ENCODE results near the gene TP53AIP1.

The TP53AIP1 gene

GRCh38 chr11:128968916-128969315 lies 26.2 kb upstream of the TP53AIP1 start:
- ChIA-PET CTCF (interaction anchor here (0.9 kb wide), 1 partner anchor 12 kb away, joined by 3 read pairs; no protein-coding TSS in a partner anchor), POLR2A (no interaction called here)
- no peak for DNase-seq (ENCODE audit: extremely low spot score)
- TF ChIP-seq CTCF (IDR thresholded peaks at IDR 0.05; ENCODE audit: control extremely low read depth, extremely low read depth, low read depth, missing control alignments): no peak

GRCh38 chr11:128967578-128967977 lies 24.9 kb upstream of the TP53AIP1 start:
- ChIA-PET POLR2A (no interaction called here), CTCF (no interaction called here)
- TF ChIP-seq CTCF (IDR thresholded peaks at IDR 0.05; ENCODE audit: control extremely low read depth, extremely low read depth, low read depth, missing control alignments): no peak
- no peak for DNase-seq (ENCODE audit: extremely low spot score)

- ChIA-PET CTCF (interaction anchor here (3.8 kb wide), 1 partner anchor 81 kb away, joined by 21 read pairs; no protein-coding TSS in a partner anchor), POLR2A (no interaction called here)
- DNase-seq (ENCODE audit: extremely low spot score): peak; percentile 58
- TF ChIP-seq CTCF (IDR thresholded peaks at IDR 0.05; ENCODE audit: control extremely low read depth, extremely low read depth, low read depth, missing control alignments): no peak
Observed at GRCh38 chr11:128965485-128965884, 22.8 kb upstream of the TP53AIP1 start.

GRCh38 chr11:128964463-128964930 lies 21.8 kb upstream of the TP53AIP1 start:
- POLR2A ChIA-PET: no interaction called here
- CTCF ChIA-PET: interaction anchor here (0.5 to 3.8 kb wide), 2 partner anchors 80 to 1466 kb away, joined by 3 to 21 read pairs; no protein-coding TSS in a partner anchor
- DNase-seq (ENCODE audit: extremely low spot score): no peak
- TF ChIP-seq CTCF (IDR thresholded peaks at IDR 0.05; ENCODE audit: control extremely low read depth, extremely low read depth, low read depth, missing control alignments): no peak

GRCh38 chr11:128963744-128964325 lies 21.2 kb upstream of the TP53AIP1 start:
- TF ChIP-seq CTCF (IDR thresholded peaks at IDR 0.05; ENCODE audit: control extremely low read depth, extremely low read depth, low read depth, missing control alignments): no peak
- CTCF ChIA-PET: interaction anchor here (3.8 kb wide), 1 partner anchor 79 kb away, joined by 21 read pairs; no protein-coding TSS in a partner anchor
- no peak for DNase-seq (ENCODE audit: extremely low spot score)
- POLR2A ChIA-PET: no interaction called here

- ChIA-PET CTCF (interaction anchor here (1.2 to 3.8 kb wide), 2 partner anchors 9 to 78 kb away, joined by 3 to 21 read pairs; no protein-coding TSS in a partner anchor), POLR2A (no interaction called here)
- no peak for TF ChIP-seq CTCF (IDR thresholded peaks at IDR 0.05; ENCODE audit: control extremely low read depth, extremely low read depth, low read depth, missing control alignments)
- no peak for DNase-seq (ENCODE audit: extremely low spot score)
Observed at GRCh38 chr11:128962896-128963295, 20.2 kb upstream of the TP53AIP1 start.

Measured in GM10248 (cell line).